GM18511 (cell line): Measurements from ENCODE around the gene CAVIN3.

Experiments
- ATAC-seq: cut with Tn5 transposase; IDR thresholded peaks from one replicate; pipeline ENCODE4 v1.9.1; 2021; ENCODE audit warnings: mild to moderate bottlenecking, moderate library complexity; ENCODE audit not compliant: unreplicated experiment

Gene CAVIN3, protein sequence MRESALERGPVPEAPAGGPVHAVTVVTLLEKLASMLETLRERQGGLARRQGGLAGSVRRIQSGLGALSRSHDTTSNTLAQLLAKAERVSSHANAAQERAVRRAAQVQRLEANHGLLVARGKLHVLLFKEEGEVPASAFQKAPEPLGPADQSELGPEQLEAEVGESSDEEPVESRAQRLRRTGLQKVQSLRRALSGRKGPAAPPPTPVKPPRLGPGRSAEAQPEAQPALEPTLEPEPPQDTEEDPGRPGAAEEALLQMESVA

DNA sequence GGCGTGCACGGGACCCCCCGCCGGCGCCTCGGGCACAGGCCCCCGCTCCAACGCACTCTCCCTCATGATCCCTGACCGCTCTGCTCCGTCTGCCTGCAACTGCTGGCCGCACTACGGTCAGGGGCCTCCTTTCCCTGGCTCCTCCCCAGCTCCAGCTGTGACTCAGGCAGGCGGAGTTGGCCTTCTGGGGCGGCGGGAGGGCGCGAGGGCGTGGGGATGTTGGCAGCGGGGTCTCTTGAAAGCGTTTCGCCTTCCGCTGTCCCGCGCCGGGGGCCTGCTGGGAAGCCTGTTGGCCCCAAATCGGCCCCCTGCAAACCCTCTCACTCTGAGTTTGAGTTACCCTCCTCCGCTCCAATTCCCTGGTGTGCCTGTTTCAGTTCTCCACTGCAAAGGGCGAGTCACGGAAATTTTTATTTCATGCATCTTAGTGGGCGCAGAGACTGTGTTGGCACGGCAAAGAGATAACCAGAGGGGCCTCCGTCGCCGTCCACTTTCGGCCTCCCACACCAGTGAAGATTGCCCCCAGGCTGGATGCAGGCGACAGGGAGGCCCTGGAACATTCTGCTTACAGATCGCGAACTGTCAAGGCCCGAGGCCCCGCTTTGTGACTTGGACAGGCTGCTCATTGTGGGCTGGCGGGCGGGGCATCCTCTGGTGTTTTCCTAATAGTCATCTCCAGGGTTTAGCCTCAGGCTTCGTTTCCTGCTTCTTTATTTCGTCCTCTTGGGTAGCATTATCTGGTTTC lies at the start of gene CAVIN3:
CAVIN3 (minus strand) TSS at position 91 of the 745 bp plus-strand sequence; CDS start at position 66, 25 bp downstream.
- peak; percentile 55 for ATAC-seq

DNA sequence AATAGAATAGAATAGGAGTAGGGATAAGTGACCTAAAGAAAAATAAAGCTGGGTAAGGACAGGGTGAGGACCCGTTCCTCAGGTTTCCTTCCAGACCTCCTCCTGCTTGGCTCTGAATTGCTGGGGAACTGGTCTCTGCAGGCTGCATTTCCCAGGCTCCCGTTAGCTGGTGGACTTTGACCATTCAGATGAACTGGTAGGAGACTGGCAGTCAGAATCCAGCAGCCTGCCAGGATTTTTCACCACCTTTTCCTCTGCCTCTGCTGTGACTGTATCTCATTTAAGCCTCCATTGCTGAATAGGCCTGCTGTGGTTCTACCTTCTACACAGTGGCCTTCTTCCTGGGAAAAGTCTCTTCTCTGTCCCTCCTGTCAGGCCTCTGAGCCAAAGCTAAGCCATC lies 45.4 kb upstream of the CAVIN3 start:
- ATAC-seq, result no peak

DNA sequence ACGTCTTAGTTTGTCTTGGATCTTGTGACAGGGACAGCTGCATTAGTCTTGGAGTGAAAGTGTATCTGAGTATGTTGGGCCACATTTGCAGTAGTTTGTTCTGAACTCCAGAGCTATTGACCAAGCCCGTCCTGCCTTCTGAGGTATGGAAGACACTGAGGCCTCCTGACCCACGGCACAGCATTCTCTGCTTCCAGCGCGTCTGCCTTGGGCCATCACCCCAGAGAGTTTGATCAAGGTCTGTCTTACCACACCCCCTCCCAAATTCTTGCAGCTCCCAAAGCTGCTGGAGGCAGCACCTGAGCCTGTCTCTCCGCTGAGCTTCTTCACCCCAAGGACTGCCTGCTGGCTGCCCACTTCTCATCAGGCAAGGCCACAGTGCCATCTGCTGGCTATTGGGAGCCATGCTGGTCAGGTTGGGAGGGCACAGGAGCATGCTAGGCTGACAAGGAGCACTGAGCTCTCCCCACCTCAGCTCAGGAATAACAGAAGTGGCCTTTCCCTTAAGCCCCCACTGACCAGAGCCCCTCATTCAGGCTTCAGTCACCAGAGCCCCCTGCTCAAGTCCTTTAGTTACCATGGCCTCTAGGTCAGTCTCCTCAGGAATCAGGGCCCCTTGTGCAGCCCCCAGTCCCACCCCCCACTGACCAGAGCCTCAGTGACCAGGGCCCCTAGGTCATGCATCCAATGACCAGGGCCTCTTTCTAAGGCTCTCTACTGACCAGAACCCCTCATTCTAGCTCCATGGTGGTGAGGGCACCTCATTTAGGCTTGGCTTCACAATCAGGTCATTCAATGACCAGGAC lies 42.8 kb upstream of the CAVIN3 start:
- ATAC-seq, result peak; percentile 96

DNA sequence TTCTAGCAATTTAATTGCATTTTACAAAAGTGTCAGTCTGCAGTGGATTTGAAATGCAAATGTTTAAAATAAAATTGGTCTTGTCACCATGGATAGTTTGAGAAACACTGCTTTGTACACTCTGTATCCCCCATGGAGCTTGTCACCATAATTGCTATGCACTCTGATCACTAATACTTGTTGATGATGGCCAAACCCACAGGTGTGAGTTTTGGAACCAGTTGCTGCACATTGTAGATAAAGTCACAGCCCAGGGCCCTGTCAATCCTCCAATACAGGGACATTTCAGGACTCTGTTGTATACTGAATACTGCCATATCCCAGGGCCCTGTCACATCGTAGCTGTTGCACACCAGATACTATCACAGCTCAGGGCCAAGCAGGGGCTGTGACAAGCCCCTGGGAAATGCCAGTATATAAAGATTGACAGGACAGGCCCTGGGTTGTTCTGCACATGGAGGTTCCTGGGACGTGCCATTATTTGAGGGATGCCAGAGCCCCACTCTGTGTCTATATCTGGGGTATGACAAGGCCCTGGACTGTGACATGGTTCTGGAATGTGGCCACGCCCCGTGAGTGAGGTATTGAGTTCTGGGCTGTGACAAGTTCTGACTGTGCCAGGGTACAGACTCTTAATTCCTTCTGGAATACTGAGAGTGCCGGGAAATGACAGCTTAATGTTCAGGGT lies 42.0 kb upstream of the CAVIN3 start:
- ATAC-seq, result no peak

DNA sequence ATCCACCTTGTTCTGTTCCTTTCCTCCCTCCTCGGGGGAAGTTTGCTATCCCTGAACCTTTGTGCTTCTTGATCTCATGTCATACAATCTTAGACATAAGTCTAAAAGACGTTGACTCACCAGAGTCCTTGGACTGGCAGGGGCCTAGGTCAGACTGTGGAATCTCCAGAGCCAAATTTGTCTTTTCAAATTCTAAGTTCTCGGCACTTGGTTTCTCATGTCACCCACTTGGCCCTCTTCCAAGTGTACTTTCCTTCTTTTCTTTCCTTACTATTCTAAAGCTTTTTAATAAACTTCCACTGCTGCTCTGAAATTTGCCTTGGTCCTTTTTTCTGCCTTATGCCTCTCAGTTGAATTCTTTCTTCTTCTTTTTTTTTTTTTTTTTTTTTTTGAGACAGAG lies 39.9 kb upstream of the CAVIN3 start:
- ATAC-seq, result no peak

DNA sequence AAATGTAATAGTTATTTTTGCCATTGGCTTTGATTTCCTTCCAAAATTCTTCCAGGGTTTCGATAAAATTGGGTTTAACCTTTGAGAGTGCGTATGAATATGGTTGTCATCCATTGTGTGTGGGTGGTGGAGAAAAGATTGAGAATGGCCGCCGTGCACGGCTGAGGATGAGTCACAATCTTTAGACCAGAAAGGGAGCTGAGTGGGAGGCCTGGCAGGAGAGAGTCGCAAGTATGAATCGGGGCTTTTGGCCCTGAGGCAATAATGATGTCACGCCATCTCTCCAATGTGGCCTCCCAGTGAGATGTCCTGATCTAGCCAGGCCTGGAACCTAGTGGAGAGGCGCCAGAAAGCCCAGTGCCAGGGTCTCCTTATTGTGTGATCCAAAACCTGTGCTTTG lies 36.9 kb upstream of the CAVIN3 start:
- ATAC-seq, result no peak

DNA sequence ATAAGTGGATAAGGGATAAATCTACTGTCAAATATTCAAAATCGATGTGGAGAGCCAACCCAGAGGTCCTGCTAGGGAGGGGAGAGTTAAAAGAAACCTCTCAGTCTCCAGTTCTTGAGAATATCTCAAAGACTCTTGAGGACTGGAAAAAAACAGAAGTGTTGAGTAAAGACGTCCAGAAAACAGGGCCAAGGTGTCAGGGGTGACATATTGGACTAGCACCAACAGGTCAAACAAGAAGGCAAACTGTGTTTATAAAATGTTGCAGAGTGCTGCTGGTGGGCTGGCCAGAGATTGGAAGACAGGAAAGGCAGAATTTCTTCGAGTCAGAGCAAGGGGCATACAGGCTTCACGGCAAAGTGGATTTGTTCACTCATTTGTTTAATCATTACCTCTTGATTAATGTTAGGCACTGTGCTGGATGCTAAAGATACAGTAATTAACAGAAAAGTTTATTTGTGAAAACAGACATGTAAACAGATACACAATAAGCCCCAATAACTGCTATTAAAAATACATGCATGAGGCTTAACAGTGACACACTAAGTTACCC lies 36.3 kb upstream of the CAVIN3 start:
- ATAC-seq, result no peak

DNA sequence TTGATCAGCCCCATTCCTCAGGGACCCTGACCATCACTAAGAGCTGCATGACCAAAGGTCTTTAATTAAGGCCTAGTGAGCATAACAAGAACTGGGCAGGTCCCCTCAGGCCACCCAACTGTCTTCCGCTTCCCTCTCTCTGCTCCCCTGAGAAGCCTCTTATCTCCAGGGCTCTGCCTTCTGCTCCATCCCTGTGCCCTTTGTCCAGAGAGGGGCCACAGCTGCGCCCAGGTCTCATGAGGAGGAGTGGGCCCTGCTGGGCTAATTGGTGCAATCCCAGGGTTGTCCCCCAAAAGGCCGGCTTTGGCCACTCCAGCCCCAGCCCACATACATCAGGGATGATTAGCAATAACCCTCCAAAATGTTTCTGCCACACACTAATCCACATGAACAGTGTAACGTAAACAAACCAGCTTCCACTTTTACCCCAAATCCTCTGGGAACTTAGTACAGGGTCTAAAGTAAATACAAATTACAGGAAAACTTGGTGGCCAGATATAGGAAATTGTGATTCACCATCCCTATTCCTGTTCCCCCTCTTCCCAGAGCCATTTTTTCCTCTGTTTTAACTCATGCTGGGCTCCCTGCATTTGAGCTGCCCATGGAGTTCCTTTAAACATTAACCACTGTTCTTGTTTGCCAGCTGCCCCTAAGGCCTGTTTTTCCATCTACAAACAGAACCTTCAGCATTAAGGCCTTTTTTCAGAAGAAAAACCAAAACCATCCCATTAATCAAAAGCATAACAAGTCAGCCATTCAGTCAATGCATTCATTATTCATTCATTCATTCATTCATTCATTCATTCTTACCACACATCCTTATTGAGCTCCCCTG lies 34.6 kb upstream of the CAVIN3 start:
- no peak for ATAC-seq

DNA sequence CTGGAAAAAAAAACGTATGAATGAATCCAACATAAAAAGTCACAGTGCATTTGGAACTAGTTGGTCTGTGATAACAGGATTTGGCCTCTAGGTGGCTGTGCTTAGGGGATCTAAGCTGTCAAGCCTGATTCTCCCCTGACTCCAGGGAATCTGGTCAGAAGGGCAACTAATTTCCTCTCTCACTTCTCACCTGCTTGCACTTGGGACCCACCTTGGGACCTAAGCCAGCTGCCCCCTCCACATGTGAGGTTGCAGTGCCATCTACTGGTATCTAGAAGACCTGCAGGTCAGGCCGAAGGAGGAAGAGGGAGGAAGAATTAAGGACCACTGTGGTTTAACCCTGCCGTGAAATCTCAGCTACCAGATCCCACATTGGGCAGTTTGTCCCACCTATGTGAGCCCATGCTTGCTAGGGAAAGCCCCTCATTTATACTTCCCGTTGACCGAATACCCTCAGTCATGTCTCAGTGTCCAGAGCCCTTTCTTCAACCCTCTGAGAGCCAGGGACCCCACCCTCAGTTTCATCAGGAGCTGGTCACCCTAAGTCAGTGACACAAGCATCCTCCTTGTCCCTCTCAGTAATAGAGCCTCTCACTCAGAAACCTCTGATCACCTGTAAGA lies 33.2 kb upstream of the CAVIN3 start:
- peak; percentile 83 for ATAC-seq

DNA sequence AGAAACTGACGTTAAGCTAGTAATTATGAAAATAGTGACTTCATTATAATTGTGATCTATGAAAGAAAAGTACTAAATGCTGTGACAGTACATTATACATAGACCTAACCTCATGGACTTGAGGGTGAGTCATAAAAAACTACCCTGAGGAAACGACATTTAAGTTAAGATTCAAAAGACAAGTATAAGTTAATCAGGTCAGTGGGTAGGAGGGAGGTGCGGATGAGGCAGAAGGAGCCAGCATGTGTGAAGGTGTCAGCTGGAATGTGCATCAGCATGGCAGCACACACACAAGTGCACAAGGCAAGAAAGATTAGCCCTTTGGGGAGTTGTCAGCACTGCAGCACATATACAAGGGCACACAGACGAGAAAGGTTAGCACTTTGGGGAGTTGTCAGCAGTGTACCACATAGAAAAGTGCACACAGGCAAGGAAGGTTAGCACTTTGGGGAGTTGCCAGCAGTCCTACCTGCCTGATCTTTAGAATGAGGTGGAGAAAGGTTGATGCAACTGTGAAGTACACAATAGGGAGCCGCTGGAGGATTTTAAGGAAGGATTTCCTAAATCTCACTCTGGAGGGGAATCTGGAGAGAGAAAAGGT lies 31.6 kb upstream of the CAVIN3 start:
- ATAC-seq, result no peak

DNA sequence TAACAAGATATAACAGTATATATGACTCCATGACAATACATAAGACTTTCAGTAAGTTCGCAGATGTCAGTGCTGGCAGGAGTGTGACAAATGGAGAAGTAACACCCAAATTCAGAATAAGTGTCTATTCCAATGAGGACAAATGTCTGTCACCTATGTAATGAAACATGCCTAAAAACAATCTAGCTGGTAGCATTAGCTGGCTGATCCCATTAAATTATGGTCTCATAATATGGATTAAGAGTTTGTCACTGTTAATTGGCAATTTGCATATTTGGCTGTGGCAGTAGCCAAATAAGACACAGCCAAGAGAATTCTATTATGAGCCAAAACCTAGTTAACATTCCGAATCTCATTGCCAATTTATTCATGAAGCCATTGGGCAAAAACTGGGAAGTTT lies 30.2 kb upstream of the CAVIN3 start:
- no peak for ATAC-seq

DNA sequence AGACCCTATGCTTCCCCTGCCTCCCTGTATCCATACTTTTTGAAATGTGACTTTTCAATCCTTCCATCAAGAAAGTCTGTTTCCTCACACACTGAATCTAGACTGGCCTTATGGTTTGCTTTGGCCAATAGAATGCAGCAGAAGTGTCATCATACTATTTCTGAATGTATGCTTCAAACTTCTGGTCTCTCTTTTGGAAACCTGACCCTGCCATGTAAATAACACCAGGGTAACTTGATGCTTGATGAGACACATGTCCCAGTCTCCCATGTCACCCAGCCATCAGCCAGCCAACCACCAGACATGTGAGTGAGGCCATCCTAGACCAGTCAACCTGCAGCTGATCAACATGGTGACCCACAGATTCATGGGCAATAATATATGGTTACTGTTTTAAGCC lies 29.7 kb upstream of the CAVIN3 start:
- ATAC-seq, result no peak

DNA sequence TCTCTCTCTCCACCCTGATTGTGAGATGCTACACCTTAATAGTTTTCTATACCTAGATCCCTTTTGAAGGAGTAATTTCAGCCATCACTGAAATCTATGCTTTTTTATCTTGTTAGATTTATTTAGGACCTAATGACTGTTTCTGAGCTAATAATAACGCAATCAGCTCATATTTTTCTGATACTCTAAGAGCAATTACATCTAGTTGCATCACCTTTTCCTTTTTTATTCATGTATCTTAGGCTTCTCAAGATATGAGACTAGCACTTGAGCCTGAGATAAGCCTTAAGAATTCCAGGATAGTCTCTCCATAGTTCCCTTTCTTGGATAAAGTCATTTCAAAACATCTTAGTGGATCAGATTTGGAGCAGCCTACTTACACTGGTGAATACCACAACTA lies 25.1 kb upstream of the CAVIN3 start:
- no peak for ATAC-seq

DNA sequence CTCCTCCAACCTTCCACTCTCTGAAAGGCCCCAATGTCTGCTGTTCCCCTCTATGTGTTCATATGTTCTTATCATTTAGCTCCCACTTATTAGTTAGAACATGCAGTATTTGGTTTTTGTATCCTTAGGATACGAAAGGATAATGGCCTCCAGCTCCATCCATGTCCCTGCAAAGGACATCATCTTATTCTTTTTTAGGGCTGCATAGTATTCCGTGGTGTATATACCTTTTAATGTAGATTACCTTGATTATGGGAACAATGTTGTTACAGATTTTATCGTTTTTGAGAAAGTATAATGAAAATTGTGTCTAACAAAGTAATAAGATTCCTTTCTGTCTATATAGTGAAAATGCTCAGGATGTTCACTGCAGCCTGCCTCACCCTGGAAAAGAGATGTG lies 16.0 kb upstream of the CAVIN3 start:
- no peak for ATAC-seq

DNA sequence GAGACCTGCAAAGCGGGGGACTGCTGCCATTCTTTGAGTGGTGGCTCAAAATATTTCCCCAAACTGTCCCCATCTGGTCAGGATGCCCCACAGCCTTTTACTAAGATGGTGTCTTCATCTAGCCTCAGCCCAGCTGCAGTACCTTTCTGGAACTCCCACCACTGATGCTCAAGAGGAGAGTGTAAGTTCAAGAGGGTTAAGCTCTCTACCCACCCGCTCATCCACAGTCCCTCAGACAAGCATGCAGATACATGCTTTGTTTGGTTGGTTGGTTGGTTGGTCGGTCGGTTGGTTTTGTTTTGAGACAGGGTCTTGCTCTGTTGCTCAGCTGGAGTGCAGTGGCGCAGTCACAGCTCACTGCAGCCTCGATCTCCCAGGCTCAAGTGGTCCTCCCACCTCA lies 14.5 kb upstream of the CAVIN3 start:
- no peak for ATAC-seq

DNA sequence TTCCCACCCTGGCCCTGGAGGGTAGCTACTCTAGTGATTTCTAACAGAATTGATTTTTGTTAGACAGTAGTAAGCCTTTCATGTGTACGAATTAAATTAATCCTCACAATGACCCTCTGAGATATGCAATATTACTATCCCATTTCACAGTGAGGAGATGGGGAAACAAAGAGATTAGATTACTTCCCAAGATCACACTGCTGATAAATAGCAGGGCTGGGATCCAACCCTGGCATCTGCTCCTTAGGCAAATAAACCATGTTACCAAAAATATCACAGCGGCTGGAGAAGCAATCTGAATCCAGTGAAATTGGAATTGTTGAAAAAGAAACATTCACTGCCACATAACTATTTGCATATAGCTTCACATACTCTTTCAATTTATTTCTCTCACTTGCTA lies 12.8 kb upstream of the CAVIN3 start:
- ATAC-seq, result no peak

DNA sequence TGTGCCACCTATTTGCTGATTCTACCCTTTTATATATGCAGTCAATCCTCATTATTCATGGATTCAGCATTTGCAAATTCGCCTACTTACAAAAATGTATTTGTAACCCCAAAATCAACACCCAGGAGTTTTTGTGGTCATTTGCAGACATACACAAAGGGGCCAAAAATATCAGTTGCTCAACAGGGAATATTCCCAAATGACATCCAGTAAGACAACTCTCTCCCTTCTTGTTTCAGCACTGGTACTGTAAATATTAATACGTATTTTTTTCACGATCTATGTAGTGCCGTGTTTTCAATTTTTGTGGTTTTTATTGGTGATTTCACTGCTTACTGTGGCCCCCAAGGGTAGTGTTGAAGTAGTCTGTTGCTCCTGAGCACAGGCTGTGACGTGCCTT lies 11.8 kb upstream of the CAVIN3 start:
- no peak for ATAC-seq

DNA sequence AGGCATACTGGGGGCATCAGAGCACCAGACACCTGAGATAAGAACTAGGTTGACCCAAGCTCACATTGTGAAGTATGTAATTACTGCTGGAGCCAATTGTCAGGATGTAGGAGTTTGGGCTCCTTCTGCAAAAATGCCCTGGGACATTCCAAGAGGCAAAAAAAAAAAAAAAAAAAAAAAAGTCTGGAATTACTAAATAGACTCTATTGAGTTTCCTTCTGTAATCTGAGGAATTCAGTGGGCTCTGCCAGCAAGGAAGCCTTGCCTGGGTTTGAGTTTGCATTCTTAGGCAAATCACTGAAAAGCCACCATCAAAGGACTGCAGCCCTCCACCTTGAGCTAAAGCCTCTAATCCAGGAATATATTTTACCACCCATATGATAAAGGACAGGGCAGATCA lies 8.0 kb upstream of the CAVIN3 start:
- ATAC-seq, result no peak

DNA sequence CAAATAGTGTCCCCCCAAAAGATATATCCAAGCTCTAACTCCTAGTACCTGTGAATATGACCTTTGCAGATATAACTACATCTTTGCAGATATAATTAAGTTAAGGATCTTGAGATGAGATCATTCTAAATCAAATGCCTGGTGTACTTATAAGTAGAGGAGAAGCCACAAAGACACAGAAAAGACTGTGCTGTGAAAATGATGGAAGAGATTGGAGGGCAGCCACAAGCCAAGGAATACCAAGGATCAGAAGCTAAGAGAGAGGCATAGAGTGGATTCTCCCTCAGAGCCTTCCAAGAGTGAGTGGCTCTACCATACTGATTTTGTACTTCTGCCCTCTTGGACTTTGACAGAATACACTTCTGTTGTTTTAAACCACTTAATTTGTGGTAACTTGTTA lies 7.5 kb upstream of the CAVIN3 start:
- no peak for ATAC-seq
